H1 (cell line): ENCODE results near the gene PIP4K2C. TPM values are rescaled to one million over a fixed set of nuclear protein-coding genes. Genes with fewer than 3 reads are reported as not detected.

ENCODE experiments used
- CTCF ChIA-PET: fragments of 300-600 bp; sonication (Branson Sonifier 250); formaldehyde crosslinking; loops from one replicate; lab custom pipeline; 2021; ENCODE audit not compliant: partially characterized antibody; lab: Charles Lee
- POLR2A ChIA-PET: fragments of 300-600 bp; sonication (Branson Sonifier 250); formaldehyde crosslinking; loops from one replicate; lab custom pipeline; 2021; ENCODE audit warnings: inconsistent platforms; ENCODE audit not compliant: partially characterized antibody; lab: Charles Lee
- DNase-seq, 2 experiments: peaks; one replicate each; pipeline versions ENCODE4 v3.0.0 to v3.0.0-alpha.2; 2010 to 2022; ENCODE audit warnings: low spot score in 2 of 2, low read depth in 1 of 2, mixed read lengths in 1 of 2
- FAIRE-seq: peaks from 2 replicates; lab custom pipeline; 2011; peaks lifted over from hg19 to GRCh38; lab: Jason Lieb, UNC
- H2AFZ ChIP-seq: 2 replicates; pipeline ENCODE4 v1.8.1; 2012; ENCODE audit warnings: low read length, inconsistent platforms
- H2AK5ac ChIP-seq: 2 replicates; pipeline ENCODE4 v1.6.1; 2013; ENCODE audit warnings: low read depth, low read length
- H2BK120ac ChIP-seq: replicated peaks from 2 replicates; pipeline ENCODE3; 2013; ENCODE audit warnings: low read depth, low read length, inconsistent platforms
- H2BK12ac ChIP-seq: 2 replicates; pipeline ENCODE4 v1.6.1; 2013; ENCODE audit warnings: low read depth, low read length
- H2BK15ac ChIP-seq: 2 replicates; pipeline ENCODE4 v1.6.1; 2013; ENCODE audit warnings: low read length
- H2BK20ac ChIP-seq: 2 replicates; pipeline ENCODE4 v1.6.1; 2013; ENCODE audit warnings: low read length
- H2BK5ac ChIP-seq: 2 replicates; pipeline ENCODE4 v1.6.1; 2013; ENCODE audit warnings: low read depth, low read length
- H3K14ac ChIP-seq: 2 replicates; pipeline ENCODE4 v1.6.1; 2013; ENCODE audit warnings: inconsistent platforms; ENCODE audit not compliant: insufficient read length
- H3K18ac ChIP-seq: 2 replicates; pipeline ENCODE4 v1.6.1; 2013; ENCODE audit warnings: low read length; ENCODE audit errors: extremely low read depth
- H3K23ac ChIP-seq: 2 replicates; pipeline ENCODE4 v1.6.1; 2013; ENCODE audit warnings: inconsistent platforms; ENCODE audit not compliant: insufficient read length
- H3K23me2 ChIP-seq: 2 replicates; pipeline ENCODE4 v1.6.1; 2013; ENCODE audit warnings: low read depth, low read length
- H3K27ac ChIP-seq: 2 replicates; pipeline ENCODE4 v1.6.1; 2011; ENCODE audit warnings: low read depth, low read length, inconsistent platforms
- H3K27me3 ChIP-seq, 4 experiments: replicated peaks in 1 of 4; 1 replicate in 1 of 4; 2 replicates in 3 of 4; pipeline versions ENCODE4 v1.6.1 to v1.8.1; 2011 to 2013; ENCODE audit warnings: low read length in 3 of 4, mild to moderate bottlenecking in 3 of 4, inconsistent platforms in 2 of 4, mixed read lengths in 2 of 4, moderate library complexity in 1 of 4; ENCODE audit not compliant: control insufficient read depth in 3 of 4, insufficient read depth in 3 of 4; ENCODE audit errors: extremely low read depth in 1 of 4
- H3K36me3 ChIP-seq, 4 experiments: 2 replicates each; pipeline versions ENCODE4 v1.6.1 to v1.8.1; 2011 to 2013; ENCODE audit warnings: mild to moderate bottlenecking in 4 of 4, low read length in 3 of 4, moderate library complexity in 2 of 4, control low read depth in 1 of 4, inconsistent platforms in 1 of 4; ENCODE audit not compliant: insufficient read depth in 4 of 4, control insufficient read depth in 2 of 4
- H3K4ac ChIP-seq: replicated peaks from 2 replicates; pipeline ENCODE3; 2013; ENCODE audit warnings: low read length, low read depth, mixed read lengths, inconsistent platforms; ENCODE audit not compliant: insufficient read length
- H3K4me1 ChIP-seq, 4 experiments: replicated peaks in 1 of 4; 1 replicate in 1 of 4; 2 replicates in 3 of 4; pipeline versions ENCODE4 v1.6.1 to v1.8.1; 2011 to 2013; ENCODE audit warnings: low read length in 3 of 4, inconsistent platforms in 2 of 4, mixed read lengths in 1 of 4; ENCODE audit not compliant: insufficient read depth in 4 of 4, control insufficient read depth in 3 of 4
- H3K4me2 ChIP-seq, 2 experiments: 2 replicates each; pipeline versions ENCODE4 v1.6.1 to v1.8.1; 2011 to 2013; ENCODE audit warnings: low read depth in 2 of 2, low read length in 2 of 2, control low read depth in 1 of 2, inconsistent platforms in 1 of 2, mild to moderate bottlenecking in 1 of 2; ENCODE audit not compliant: insufficient read depth in 1 of 2
- H3K4me3 ChIP-seq, 4 experiments: fragments of 200-600, 300-600 bp in 1 of 4; sonication (generic), shearing (Covaris generic), sonication (Bioruptor Twin) in 1 of 4; 2 replicates each; pipeline versions ENCODE4 v1.5.1 to v1.8.1; 2011 to 2016; ENCODE audit warnings: low read length in 4 of 4, low read depth in 3 of 4, control low read depth in 2 of 4, inconsistent platforms in 2 of 4, mild to moderate bottlenecking in 2 of 4, mixed read lengths in 1 of 4, moderate library complexity in 1 of 4; ENCODE audit not compliant: insufficient read depth in 2 of 4; ENCODE audit errors: extremely low read depth in 1 of 4
- H3K56ac ChIP-seq: replicated peaks from 2 replicates; pipeline ENCODE3; 2013; ENCODE audit warnings: low read depth, mild to moderate bottlenecking, mixed read lengths, low read length, inconsistent platforms; ENCODE audit not compliant: insufficient read length
- H3K79me1 ChIP-seq: 2 replicates; pipeline ENCODE4 v1.6.1; 2013; ENCODE audit warnings: low read depth, low read length, control low read depth
- H3K79me2 ChIP-seq, 2 experiments: 2 replicates each; pipeline versions ENCODE4 v1.6.1 to v1.8.1; 2012 to 2013; ENCODE audit warnings: low read length in 2 of 2, mild to moderate bottlenecking in 2 of 2, inconsistent platforms in 1 of 2; ENCODE audit not compliant: insufficient read depth in 2 of 2, control insufficient read depth in 1 of 2
- H3K9ac ChIP-seq, 4 experiments: replicated peaks in 1 of 4; 1 replicate in 1 of 4; 2 replicates in 3 of 4; pipeline versions ENCODE4 v1.6.1 to v1.8.1; 2011 to 2013; ENCODE audit warnings: low read depth in 3 of 4, low read length in 3 of 4, control low read depth in 2 of 4, mild to moderate bottlenecking in 2 of 4, moderate library complexity in 2 of 4, inconsistent platforms in 1 of 4; ENCODE audit errors: extremely low read depth in 1 of 4
- H3K9me3 ChIP-seq, 2 experiments: 2 replicates each; pipeline versions ENCODE4 v1.6.1 to v1.8.1; 2012 to 2013; ENCODE audit warnings: mild to moderate bottlenecking in 2 of 2, moderate library complexity in 2 of 2, control low read depth in 1 of 2, inconsistent platforms in 1 of 2, low read depth in 1 of 2, low read length in 1 of 2, mixed read lengths in 1 of 2; ENCODE audit not compliant: insufficient read depth in 2 of 2
- H4K20me1 ChIP-seq, 2 experiments: replicated peaks in 1 of 2; 2 replicates each; pipeline versions ENCODE3 to v1.8.1; 2011 to 2013; ENCODE audit warnings: inconsistent platforms in 2 of 2, low read length in 2 of 2, mild to moderate bottlenecking in 1 of 2; ENCODE audit not compliant: insufficient read depth in 2 of 2, control insufficient read depth in 1 of 2
- H4K5ac ChIP-seq: 2 replicates; pipeline ENCODE4 v1.6.1; 2013; ENCODE audit warnings: low read length, low read depth, mixed read lengths, inconsistent platforms; ENCODE audit not compliant: insufficient read length
- H4K8ac ChIP-seq: 2 replicates; pipeline ENCODE4 v1.8.0; 2013; ENCODE audit warnings: mild to moderate bottlenecking, moderate library complexity, low read length, inconsistent platforms; ENCODE audit not compliant: insufficient read depth; ENCODE audit errors: extremely low read depth
- H4K91ac ChIP-seq: replicated peaks from 2 replicates; pipeline ENCODE3; 2013; ENCODE audit warnings: low read length, mixed read lengths, inconsistent platforms; ENCODE audit not compliant: insufficient read length
- ATF3 ChIP-seq: IDR thresholded peaks from 2 replicates; pipeline ENCODE4 v1.6.1; 2011; ENCODE audit warnings: low read depth, mild to moderate bottlenecking, low read length; ENCODE audit not compliant: insufficient read depth
- EZH2 ChIP-seq: fragments of 200-600 bp; sonication (generic); IDR thresholded peaks from 2 replicates; pipeline ENCODE4 v1.7.1; 2012; ENCODE audit warnings: low read depth, mild to moderate bottlenecking, moderate library complexity, low read length, inconsistent platforms; ENCODE audit not compliant: severe bottlenecking
- WGBS, 2 experiments: shearing (Covaris generic) in 1 of 2; methylation state at CpG; one replicate each; pipeline versions ENCODE4 v1.1.6 to v1.1.7; 2013 to 2015; ENCODE audit warnings: low lambda C conversion rate in 2 of 2, mixed read lengths in 2 of 2, inconsistent platforms in 1 of 2, low coverage in 1 of 2, missing lambda C conversion rate in 1 of 2; ENCODE audit not compliant: insufficient replicate concordance in 2 of 2, insufficient coverage in 1 of 2, insufficient read length in 1 of 2; ENCODE audit errors: extremely low coverage in 1 of 2, missing lambda C conversion rate in 1 of 2; 5-methylcytosine and 5-hydroxymethylcytosine counted together
- polyA plus RNA-seq, 7 experiments: library from polyadenylated mRNA; depleted of rRNA in 3 of 7; stranded (reverse) in 5 of 7; unstranded in 2 of 7; fragments of >200 nt in 5 of 7; fragments of 200-250 nt in 2 of 7; gene quantifications; 1 replicate in 5 of 7; 2 replicates in 1 of 7; 4 replicates in 1 of 7; pipeline versions ENCODE4 v1.2.1 to v1.2.3, GENCODE V29; 2011 to 2013; ENCODE audit warnings: missing spikeins in 2 of 7, mixed read lengths in 2 of 7
- total RNA-seq: library from RNA; stranded (reverse); fragmentation: NEBNext Ultra II Directional; extraction: Animal tissue kit (Norgen Biotek cat#: 25700); gene quantifications from 2 replicates; pipeline ENCODE4 v1.2.1, GENCODE V29; 2021

The PIP4K2C gene
- total and polyA plus RNA-seq, 2 of the 8 experiments (the other 6 are each of a cell fraction or from before 2014, with no cell fraction given) = 25.0 to 27.1 TPM

GRCh38 chr12:57624441-57625220, 33.6 kb downstream of the PIP4K2C start:
- Histone ChIP-seq H2AFZ (no peak overlapping the region), H3K27me3 (peaks cover 93 to 100% (median 99%) of the 10 kb centered on the region in 4 experiments), H3K9me3 (no peaks in the 10 kb centered on the region; a peak in 1 of 4 replicates), H4K5ac (no peak overlapping the region), H2AK5ac (no peak overlapping the region), H3K4me3 (no peak overlapping the region), H3K4me1 (peaks cover 0 to 30% (median 21%) of the 10 kb centered on the region in 4 experiments; a peak in 6 of 7 replicates), H3K79me2 (no peaks in the 10 kb centered on the region), H2BK20ac (no peak overlapping the region), H3K27ac (no peak overlapping the region), H3K79me1 (0 out of 2 replicates have a peak, but pooled peaks cover 2% of the 10 kb centered on the region), H2BK120ac (no peak overlapping the region), H3K23ac (no peak overlapping the region), H3K9ac (no peak overlapping the region), H3K56ac (no peak overlapping the region), H2BK12ac (0 out of 2 replicates have a peak overlapping the region, but pooled peaks have one; percentile 5), H2BK15ac (no peak overlapping the region), H3K14ac (no peak overlapping the region), H3K23me2 (peaks cover 6% of the 10 kb centered on the region; the same call in 1 of the 2 replicates), H3K18ac (no peak overlapping the region), H2BK5ac (no peak overlapping the region), H3K4ac (no peak overlapping the region), H4K91ac (no peak overlapping the region), H3K36me3 (no peaks in the 10 kb centered on the region; a peak in 1 of 8 replicates), H4K8ac (no peak overlapping the region), H4K20me1 (peaks cover 0 to 28% of the 10 kb centered on the region in 2 experiments), H3K4me2 (no peak overlapping the region)
- WGBS, 2 experiments = 85% methylated on average over 8 of the region's 8 CpGs; no CpG with 5 or more reads in 1 of the 2 experiments
- no peak for FAIRE-seq
- no peak for DNase-seq
- no peak for TF ChIP-seq EZH2
- no peak for TF ChIP-seq ATF3
- CTCF ChIA-PET = interaction anchor here (0.6 to 10.7 kb wide), 11 partner anchors 12 to 1050 kb away, joined by 3 to 201 read pairs (median 4); partner anchors contain the start of genes ARHGEF25, DTX3 and PIP4K2C
- POLR2A ChIA-PET = interaction anchor here (0.7 to 2.1 kb wide), 7 partner anchors 15 to 120 kb away, joined by 3 to 6 read pairs (median 3); partner anchors contain the start of genes DDIT3, DTX3, PIP4K2C and TSPAN31
